ENCODE measurements around the gene ZBTB18. TPM values are rescaled to one million over a fixed set of nuclear protein-coding genes. Genes with fewer than 3 reads are reported as not detected.

Gene ZBTB18
- 3.5 to 4.3 TPM (median 4.2 TPM) in 5 replicates for total RNA-seq (2022; extraction: Qiagen RNA extraction)

GRCh38 chr1:244050835-244051444, at the start of gene ZBTB18:
Gene ZBTB18 (plus strand): TSS chr1:244051283. CDS start chr1:244051432, 149 bp downstream.

Other genes with a start within 250 kb of the ZBTB18 start
- gene AKT3, start 201.0 kb upstream of the ZBTB18 start, total RNA-seq (2022; extraction: Qiagen RNA extraction) = 16.6 to 23.3 TPM (median 21.7 TPM) in 5 replicates

Measured in A549 treated with AZD2906 at 1 μM for 4 hours (cell line).